GM21576 (cell line): Measurements from ENCODE around the gene WWOX.

Experiments
- ATAC-seq: cut with Tn5 transposase; IDR thresholded peaks from one replicate; pipeline ENCODE4 v1.9.1; 2021; ENCODE audit warnings: mild to moderate bottlenecking, moderate library complexity; ENCODE audit not compliant: unreplicated experiment

The WWOX gene

DNA sequence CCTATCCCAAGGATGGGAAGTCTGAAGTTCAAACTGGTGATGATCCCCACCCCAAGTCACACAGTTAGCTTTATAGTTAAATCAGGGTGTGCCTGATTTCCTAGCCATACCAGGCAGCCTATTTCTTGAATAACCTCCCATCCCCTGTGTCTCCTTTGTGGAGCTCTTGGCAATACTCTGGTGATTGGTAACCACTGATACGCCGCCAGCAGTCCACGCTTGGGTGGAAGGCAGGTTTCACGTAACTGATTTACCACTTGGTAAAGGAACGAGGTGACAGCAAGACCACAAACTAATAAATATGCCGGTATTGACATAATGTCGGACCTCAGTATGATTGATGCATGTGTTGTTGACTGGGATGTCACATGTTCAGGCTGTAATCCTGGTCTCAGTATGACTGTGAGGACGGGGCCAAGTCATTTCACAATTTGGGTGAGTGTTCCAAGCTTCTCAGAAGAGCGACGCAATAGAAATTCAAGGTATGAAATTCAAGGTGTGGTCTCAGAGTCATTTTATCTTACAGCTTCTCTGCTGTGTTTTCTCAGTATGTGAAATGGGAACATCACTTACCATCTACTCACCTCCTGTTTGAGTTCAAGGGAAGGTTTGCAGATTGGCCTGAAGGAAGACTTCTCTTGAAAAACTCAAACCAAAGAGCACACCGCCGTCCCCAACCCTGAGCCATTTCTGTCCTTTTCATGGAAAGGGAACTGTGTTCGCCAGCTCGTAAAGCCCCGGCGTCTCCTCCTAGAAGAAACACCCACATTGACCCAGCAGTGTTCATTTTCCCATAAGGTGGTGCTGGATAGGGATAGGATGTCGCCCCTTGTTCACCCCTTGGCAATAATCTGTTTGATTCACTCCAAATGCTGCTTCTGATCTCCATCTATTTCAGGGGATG, 678.9 kb downstream of the WWOX start:
- no peak for ATAC-seq

- no peak for ATAC-seq
Observed at GRCh38 chr16:78780808-78781207, 681.4 kb downstream of the WWOX start.

DNA sequence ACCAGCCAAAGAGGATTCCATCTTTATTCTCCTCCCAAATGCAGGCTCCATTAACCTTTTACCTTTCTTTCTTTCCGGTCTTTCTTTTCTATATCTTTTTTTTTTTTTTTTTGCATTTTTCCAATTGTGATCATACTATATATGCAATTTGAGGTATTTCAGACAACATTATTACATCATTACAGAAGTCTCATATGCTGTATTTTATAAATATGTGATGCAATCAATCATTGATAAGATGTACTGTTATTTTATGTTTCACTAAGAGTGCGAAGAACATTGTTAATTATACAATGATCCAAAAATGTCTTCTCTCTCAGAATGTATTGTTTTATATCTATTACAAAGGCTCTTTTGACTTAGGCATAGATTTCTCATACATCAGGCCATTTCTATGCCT, 683.1 kb downstream of the WWOX start:
- ATAC-seq: no peak

DNA sequence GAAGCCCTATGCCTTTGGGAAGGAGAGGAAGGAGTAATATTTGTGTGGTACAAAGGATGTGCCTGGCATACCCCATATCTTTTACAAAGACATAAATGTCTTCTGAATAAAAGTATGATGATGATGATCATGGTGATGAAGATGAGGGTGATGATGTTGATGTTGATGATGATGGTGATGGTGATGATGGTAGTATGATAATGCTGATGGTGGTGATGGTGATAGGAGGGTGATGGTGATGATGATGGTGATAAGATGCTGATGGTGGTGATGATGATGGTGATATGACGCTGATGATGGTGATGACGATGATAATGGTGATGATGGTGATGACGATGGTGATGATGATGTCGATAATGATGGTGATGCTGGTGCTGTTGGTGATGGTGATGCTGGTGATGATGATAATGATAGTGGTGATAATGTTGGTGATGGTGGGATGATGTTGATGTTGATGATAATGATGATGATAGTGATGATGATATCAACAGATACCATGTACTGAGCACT, 684.2 kb downstream of the WWOX start:
- ATAC-seq: no peak

GRCh38 chr16:78784771-78785170, 685.3 kb downstream of the WWOX start:
- ATAC-seq: no peak

- ATAC-seq: no peak
Observed at GRCh38 chr16:78785218-78785617, 685.8 kb downstream of the WWOX start.

DNA sequence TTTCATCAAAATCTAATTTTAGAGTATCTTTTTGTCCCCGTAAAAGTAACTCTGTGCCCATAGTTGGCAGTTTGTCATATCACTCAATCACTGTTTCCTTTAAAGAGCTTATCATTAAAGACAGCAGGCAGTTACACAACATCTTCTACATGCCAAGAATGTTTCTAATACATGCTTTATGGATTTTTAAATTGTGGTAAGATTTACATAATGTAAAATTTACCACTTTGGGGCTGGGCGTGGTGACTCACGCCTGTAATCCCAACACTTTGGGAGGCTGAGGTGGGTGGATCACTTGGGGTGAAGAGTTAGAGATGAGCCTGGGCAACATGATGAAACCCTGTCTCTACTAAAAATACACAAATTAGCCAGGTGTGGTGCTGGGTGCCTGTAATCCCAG, 687.2 kb downstream of the WWOX start:
- ATAC-seq: no peak

- no peak for ATAC-seq
Observed at GRCh38 chr16:78788276-78788675, 688.8 kb downstream of the WWOX start.

DNA sequence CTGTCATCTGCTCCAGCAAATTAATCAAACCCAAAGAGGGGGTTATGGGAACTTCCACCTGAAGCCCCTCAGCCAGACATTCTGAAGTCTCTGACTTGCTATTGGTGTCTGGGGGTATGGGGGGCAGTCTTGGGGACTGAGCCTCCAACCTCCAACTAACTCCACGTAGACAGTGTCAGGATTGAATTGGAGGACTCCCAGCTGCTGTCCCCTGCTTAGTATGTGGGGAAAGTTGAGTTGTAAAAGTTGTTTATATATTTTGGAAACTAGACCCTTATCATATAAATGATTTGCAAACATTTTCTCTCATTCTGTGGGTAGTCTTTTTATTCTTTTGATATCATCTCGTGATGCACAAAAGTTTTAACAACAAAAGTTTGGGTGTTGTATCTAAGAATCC, 689.2 kb downstream of the WWOX start:
- ATAC-seq: no peak

DNA sequence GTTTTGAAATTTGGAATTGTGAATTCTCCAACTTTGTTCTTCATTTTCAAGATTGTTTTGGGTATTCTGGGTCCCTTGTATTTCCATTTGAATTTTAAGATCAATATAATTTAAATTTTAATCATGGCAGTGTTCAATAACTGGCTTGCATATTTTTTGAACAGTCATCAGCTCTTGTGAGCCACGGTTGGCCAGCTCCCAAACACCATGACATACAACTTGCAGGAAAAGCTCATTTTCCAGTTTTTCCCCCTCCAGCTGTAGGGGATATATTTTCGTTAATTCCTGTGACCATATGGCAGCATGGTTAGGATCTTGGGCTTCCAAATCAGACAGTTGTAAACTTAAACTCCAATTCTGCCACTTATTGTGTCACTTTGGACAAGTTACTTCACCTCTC, 690.1 kb downstream of the WWOX start:
- ATAC-seq: no peak

- ATAC-seq: no peak
Observed at GRCh38 chr16:78791011-78791410, 691.6 kb downstream of the WWOX start.

GRCh38 chr16:78791926-78792325, 692.5 kb downstream of the WWOX start:
- no peak for ATAC-seq

- no peak for ATAC-seq
Observed at GRCh38 chr16:78792952-78793351, 693.5 kb downstream of the WWOX start.

GRCh38 chr16:78794581-78795250, 695.3 kb downstream of the WWOX start:
- no peak for ATAC-seq

DNA sequence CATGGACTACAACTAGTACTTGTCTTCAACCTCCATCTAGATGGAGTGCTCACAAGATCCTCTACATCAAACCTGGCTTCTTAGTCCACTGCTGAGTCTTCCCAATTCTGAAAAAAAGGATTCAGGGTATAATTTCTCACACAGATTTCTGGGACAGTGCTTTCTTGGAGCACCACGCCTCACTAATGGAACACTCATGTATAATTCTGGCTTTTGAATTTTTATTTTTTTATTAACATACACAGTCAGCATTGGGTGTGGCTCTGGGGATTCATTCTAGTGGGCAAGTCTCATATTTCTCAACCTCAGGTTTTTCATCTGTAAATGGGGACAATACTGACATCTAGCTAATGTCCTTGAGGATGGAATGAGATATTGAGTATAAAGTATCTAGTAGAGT, 696.0 kb downstream of the WWOX start:
- ATAC-seq: no peak

DNA sequence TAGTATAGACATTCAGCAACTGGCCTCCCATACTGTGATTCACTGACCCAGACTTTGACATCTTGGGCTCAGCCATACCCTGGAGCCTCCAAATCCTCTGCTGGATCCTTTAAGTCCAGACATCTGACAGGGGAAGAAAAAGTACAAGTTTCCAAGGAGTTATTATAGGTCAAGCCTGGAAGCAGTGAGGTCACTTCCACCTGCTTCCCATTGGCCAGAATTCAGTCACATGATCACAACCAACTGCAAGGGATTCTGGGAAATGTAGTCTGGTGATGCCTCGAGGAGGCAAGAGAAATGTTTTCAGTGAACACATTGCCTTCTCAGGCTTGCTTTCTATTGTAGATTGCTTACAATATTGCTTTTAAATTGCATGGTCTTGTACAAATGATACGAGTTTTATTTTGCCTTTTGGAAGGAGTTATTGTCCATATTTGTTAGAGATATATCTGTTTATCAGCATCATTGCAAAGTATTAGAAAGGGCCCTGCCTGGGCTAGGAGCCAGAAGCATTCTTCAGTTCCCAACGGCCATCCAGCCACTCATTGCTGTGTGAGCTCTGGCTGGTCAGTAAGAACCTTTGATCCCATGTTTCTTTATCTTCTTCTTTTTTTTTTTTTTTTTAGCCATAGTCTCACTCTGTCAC, 696.9 kb downstream of the WWOX start:
- ATAC-seq: no peak

- no peak for ATAC-seq
Observed at GRCh38 chr16:78799429-78799828, 700.0 kb downstream of the WWOX start.

- ATAC-seq: no peak
Observed at GRCh38 chr16:78800523-78800922, 701.1 kb downstream of the WWOX start.

GRCh38 chr16:78804058-78804735, 704.7 kb downstream of the WWOX start:
- ATAC-seq: no peak

DNA sequence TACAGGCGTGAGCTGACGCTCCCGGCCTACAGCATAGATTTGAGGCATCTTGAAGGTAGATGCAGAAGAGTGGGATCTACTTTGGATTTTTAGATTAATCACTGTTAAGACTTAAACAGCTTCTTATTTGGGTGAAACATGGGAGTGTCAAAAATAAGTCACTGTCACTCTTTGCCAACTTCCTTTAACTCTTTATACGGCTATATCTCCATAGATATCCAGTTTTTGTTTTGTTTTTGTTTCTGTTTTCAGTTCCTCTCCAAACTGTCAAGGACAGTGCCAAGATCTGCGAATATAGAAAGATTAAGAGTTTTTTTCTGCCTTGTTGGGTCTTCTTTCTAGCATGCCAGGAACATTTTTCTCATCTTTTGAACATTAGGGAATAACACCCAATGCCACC, 706.1 kb downstream of the WWOX start:
- ATAC-seq: no peak

GRCh38 chr16:78811247-78811646, 711.8 kb downstream of the WWOX start:
- ATAC-seq: no peak
